Measurements from ENCODE around the gene IGSF23.
"Not testable (repeated sequence)": the region's sequence is repeated elsewhere in the genome, so short reads cannot be mapped to it uniquely, and the experiment has no call there.

IGSF23 gene

DNA sequence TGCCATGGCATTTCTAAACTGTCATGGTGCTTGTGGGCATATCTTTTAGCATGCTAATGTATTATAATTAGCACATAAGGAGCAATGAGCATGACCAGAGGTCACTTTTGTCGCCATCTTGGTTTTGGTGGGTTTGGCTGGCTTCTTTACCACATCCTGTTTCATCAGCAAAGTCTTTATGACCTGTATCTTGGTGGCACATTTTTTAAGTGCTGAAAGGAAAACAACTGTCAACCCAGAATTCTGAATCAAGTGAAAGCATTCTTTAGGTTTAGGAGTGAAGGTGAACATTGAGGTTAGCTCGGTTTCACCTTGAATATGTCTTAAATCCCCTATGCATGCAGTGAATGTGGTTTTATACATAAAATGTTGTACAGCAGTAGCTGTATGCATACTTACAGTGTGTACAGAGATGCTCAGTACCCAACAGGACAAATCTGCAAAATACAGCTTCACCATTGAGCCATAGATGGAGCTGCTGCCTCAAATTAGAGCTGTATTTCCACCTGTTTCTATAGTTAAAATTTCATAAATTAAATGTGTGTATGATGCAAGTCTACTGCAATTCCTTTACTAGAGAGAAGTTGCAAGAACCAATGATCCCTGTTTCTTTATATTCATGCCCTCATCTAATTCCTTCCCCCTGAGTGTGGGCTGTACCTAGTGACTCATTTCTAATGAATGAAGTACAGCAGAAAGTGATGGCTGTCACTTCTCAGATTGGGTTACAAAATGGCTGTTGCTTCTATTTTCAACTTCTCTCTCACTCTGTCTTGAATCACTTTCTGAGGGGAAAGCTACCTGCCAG lies 25.2 kb upstream of the IGSF23 start:
- DNase-seq = no peak

DNA sequence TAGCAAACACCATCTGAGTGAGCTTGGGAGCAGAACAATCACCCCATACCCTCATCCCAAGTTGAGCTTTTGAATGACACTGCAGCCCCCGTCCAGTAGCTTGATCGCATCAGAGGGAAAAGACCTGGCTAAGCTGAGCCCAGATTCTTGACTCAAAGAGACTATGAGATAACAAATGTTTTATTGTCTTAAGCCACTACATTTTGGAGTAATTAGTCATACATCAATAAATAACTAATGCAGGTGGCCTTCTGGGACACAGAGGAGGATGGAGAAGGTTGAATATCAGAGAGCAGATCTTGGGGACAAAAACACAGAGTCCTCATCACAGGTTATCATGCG lies 24.6 kb upstream of the IGSF23 start:
- no peak for DNase-seq

DNA sequence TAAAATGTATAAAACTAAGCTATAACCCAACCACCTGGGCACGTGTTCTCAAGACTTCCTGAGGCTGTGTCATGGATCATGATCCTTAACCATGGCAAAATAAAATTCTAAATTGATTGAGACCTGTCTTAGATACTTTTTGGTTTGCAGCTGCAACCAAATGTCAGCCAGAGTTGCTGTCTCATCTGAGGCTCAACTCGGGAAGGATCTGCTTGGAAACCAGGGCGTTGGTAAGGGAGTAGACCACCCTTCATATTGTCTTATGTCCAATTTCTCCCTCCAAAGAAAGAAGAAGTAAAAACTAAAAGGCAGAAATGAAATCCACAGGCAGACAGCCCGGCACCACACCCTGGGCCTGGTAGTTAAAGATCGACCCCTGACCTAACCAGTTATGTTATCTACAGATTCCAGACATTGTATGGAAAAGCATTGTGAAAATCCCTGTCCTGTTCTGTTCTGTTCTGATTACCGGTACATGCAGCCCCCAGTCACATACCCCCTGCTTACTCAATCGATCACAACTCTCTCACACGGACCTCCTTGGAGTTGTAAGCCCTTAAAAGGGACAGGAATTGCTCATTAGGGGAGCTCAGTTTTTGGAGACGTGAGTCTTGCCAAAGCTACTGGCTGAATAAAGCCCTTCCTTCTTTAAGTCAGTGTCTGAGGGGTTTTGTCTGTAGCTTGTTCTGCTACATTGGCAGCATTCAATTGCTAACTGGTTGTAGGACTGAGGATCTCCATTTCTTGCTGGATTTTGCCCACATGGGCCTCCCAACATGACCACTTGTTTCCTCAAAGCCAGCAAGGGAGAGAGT lies 22.9 kb upstream of the IGSF23 start:
- DNase-seq = no peak

DNA sequence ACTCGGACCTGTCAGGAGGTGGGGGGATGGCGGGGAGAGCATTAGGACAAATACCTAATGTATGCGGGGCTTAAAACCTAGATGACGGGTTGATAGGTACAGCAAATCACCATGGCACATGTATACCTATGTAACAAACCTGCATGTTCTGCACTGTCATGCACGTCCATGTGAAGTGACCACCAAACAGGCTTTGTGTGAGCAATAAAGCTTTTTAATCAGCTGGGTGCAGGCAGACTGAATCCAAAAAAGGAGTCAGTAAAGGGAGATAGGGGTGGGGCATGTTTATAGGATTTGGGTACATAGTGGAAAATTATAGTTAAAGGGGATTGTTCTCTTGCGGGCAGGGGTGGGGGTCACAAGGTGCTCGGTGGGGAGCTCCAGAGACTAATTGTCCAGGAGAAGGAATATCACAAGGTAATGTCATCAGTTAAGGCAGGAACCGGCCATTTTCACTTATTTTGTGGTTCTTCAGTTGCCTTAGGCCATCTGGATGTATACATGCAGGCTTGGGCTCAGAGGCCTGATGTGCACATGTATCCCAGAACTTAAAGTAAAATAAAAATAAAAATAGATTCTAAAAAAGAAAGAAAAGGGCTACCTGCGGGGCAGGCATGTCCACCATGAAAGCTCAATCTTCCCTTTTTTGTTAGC lies 21.9 kb upstream of the IGSF23 start:
- DNase-seq = not testable (repeated sequence)

DNA sequence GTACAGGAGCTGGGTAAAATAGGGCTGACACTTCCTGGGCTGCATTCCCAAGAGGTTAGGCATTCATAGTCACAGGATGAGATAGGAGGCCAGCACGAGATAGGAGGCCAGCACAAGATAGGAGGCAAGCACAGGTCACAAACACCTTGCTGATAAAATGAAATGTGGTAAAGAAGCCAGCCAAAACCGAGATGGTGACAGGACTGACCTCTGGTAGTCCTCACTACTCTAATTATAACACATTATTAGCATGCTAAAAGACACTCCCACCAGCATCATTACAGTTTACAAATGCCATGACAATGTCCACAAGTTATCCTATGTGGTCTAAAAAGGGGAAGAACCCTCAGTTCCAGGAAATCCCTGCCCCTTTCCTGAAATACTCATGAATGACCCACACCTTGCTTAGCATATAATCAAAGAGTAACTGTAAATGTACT lies 20.9 kb upstream of the IGSF23 start:
- no peak for DNase-seq

DNA sequence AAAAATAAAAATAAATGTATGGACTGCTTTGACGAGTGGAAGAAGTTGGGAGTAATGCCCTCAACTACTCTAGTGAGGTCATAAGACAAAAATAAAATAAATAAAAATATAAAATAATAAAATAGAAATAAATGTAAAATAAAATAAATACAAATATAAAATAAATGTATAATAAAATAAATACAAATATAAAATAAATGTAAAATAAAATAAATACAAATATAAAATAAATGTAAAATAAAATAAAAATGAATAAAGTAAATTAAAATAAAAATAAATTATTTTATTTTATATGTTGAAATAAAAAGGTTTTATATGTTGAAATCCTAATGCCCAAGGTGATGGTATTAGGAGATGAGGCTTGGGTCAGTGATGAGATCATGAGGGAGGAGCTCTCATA lies 20.1 kb upstream of the IGSF23 start:
- no peak for DNase-seq

DNA sequence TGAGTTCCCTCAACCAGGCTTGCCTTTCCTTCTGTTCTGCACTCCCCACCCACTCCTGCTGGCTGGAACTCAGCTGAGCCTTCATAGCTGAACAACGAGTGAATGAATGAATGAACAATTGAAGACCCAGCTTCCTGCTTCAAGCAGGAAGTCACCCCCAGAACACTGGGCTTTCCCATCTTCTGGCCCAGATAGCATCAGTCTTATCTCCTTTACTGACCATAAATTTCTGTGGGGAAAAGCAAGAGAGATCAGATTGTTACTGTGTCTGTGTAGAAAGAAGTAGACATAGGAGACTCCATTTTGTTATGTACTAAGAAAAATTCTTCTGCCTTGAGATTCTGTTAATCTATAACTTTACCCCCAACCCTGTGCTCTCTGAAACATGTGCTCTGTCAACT lies 19.5 kb upstream of the IGSF23 start:
- not testable (repeated sequence) for DNase-seq

DNA sequence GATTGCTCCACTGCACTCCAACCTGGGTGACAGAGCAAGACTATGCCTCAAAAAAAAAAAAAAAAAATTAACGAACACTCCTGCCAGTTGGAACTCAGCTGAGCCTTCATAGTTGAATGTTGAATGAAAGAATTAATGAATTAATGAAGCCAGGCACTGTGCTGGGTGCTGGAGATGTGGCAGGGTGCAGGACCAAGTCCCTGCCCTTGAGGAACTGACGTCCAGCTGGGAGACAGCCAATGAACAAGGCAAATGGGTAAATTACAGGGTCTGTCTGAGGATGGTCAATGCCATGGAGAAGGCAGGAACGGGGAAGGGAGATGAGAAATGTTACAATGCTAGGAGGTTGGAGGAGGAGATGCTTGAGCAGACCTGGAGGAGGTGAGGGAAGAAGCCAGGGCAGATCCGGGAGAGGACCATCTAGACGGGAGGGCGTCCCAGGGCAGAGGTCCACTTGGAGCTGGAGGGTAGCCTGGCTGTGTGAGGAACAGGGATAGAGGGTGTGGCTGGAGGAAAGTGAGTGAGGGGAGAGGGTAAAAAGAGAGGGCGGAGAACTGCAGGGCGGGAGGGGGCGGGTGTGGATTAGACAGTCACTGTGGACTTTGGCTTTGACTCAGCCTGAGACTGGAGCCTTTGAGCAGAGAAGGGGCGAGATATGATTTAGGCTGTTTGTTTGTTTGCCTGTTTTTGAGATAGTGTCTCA lies 16.8 kb upstream of the IGSF23 start:
- DNase-seq = no peak

DNA sequence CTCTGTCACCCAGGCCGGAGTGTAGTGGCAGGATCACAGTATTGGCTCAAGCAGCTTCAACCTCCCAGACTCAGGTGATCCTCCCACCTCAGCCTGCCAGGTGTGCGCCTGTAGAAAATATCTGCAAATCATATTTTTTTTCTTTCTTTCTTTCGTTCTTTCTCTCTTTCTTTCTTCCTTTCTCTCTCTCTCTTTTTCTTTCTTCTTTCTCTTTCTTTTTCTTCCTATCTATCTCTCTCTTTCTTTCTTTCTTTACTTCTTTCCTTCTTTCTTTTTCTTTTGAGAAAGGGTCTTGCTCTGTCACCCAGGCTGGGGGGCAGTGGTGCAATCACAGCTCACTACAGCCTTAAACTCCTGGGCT lies 16.3 kb upstream of the IGSF23 start:
- no peak for DNase-seq

DNA sequence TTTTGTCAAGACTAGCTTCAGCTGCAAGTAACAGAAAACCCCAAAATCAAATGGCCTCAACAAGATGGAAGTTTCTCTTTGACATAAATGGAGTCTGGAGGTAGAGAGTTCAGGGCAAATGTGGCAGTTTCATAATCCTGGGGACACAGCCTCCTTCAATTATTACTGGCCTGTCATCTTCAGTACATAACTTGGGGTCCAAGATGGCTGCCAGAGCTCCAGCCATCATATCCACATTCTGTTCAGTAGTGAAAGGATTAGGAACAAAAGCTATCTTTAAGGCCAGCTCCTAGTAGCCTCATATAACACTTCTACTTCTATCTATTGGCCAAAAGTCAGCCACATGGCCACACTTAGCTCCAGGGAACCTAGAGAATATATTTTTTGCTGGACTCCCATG lies 15.0 kb upstream of the IGSF23 start:
- no peak for DNase-seq

DNA sequence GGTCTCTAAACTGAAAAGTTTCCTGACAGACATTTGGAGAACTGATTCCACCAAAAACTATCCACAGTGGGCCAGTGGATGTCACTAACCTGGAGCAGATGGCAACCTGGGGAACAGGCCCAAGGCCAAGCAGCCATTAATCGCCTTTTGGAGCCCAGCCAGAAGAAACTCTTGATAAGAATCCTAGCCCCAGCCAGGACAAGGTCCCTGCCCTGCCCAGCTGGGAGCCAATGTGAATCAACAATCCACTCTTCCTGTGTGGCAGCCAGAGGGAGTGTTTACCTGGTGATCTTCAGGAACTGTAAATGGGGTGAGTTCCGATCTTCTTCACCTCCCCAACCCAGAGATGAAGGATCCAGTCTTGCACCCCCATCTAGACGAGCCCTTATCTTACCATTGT lies 14.5 kb upstream of the IGSF23 start:
- no peak for DNase-seq

DNA sequence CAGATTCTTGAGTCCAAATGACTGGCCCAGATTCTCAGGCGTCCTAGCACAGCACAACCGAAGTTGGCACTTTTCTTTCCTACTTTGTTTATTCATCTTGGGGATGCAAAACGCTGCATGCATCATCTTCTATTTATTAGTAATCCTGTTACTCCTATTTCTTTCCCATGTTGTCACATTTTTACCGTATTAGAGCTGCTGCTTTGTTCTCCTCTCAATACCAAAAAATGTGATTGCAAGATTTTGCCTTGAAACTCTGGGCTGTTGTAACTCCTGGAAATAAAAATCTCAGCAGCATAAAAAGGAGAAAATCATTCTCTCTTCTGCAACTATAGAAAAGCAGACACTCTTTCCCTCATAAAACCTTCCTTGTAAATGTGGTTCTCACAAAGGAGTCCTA lies 12.9 kb upstream of the IGSF23 start:
- no peak for DNase-seq

DNA sequence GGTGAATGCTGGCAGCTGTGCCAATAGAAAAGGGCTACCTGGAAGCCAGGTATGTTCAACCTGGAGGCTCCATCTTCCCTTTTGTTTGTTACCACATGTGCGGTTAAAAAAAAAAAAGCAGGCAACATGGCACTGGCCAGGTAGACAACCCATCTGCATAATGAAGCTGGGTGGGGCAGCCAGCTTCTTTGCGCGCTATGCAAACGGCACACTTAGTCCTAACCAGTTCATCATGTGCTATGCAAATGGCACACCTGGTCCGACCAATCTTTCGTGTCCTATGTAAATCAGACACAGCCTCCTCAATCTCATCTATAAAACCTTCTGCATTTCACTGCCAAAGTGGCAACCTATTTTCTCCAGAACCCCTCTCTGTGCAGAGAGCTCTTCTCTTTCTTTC lies 11.3 kb upstream of the IGSF23 start:
- DNase-seq = no peak

DNA sequence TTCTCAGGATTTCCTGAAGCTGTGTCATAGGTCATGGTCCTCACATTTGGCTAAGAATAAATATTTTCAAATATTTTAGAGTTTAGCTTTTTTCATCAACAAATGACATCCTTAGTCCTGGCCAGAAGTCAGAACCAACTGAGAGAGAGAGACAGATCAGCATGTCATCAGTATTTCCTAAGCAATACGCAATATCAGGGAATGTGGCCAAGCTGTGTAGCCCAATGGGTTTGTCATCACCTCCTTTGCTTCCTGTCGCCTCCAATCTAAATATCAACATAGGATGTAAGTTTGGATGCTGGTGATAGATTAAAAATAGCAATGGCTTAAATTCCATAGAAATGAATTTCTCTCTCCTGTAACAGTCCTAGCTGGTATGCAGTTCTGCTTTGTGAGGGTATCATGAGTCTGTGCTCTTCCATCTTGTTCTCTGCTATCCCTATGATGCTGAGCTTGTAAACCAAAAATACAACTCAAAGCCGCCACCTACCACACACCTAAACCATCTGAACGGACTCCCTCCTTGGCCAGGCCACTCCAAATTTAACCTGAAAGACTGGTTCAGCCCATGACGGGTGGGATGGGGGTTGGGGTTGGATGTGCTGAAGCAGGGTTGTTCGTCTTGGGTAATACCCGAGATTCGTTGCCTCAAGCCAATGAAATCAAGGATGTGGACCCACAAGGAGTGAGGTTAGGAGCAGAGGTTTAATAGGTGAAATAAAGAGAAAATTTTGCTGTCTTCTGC lies 10.0 kb upstream of the IGSF23 start:
- no peak for DNase-seq

DNA sequence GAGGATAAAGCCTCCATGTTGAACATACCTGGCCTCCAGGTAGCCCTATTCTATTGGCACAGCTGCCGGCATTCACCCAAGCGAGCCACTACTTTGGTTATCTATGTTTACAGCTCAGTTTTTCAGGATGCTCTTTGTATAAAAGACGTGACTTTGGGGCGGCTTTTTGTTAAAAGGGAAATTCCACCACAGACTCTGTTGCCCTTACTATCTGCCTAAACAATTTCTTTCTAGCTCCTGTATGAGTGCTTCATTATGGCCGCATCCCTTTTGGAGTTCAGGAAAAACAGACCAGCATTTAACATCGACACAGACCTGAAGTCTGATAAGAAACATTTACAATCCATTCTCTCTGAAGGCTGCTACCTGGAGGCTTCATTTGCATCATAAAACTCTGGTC lies 9.1 kb upstream of the IGSF23 start:
- DNase-seq = no peak

DNA sequence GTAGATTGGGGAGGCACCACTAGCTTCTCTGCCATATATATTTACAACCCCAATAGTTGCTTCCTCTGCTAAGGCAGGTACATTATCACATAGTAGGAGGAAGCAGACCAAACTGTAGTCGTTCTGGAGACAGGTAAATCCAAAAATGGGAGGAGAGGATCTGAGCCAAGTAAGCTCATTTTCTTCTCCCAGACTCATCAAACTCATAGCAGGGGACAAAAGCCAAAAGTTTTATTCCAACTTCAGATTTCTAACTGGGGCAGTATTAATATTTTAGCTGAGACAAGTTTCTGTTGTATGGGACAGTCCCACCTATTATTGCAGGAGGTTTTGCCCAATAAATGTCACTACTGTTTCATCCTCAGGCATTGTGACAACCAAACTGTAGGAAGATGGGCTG lies 7.8 kb upstream of the IGSF23 start:
- DNase-seq = no peak

DNA sequence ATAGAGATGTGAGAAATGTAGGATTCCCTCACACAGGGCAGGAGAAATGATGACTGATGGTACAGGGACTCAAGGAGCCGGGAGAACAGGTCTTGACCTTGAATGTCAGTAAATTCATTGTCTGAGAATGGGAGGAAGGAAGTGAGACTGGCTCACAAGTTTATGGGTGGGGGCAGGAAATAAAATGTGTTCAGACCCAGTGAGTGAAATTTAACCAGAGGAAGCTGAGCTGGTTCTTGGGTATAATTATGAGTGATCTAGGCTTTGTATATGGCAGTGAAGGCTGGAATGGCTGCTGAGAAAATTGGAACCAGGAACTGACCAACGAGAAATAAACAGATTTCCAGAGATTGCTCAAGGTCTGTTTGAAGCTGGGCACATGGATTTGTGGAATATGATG lies 6.3 kb upstream of the IGSF23 start:
- peak; percentile 7 for DNase-seq

DNA sequence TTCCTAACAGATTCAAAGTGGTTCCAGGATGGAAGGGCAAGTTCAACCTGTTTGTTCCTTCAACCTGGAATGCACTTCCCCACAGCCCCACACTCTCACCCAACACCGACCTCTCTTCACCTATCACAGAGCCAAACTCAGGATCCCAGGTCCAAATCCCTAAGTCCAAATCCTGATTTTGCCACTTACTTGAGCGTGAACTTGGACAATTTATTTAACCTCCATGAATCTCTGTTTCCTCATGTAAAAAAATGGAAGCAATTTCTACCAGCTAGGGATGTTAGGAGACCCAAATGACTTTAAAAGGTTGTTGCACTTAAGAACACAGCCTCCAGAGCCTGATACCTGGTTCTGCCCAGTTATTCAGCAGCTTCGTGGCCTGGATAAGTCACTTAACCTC lies 5.4 kb upstream of the IGSF23 start:
- DNase-seq = no peak

DNA sequence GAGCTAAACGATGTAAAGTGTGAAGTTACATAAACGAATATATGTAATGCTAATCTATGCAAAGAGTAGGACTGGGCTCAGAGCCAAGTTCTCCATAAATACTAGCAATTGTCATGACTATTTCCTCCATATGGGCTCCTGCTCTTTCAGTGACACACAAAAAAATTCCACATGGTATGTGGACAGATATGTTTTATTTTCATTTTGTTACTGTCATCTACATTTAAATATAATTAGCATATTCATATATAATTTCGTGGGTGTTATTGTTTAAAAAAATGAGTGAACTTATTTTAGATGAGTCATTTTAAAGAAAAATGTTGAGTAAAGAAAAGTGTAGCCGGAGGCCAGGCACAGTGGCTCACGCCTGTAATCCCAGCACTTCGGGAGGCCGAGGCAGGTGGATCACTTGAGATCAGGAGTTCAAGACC lies 5.0 kb upstream of the IGSF23 start:
- DNase-seq = no peak

DNA sequence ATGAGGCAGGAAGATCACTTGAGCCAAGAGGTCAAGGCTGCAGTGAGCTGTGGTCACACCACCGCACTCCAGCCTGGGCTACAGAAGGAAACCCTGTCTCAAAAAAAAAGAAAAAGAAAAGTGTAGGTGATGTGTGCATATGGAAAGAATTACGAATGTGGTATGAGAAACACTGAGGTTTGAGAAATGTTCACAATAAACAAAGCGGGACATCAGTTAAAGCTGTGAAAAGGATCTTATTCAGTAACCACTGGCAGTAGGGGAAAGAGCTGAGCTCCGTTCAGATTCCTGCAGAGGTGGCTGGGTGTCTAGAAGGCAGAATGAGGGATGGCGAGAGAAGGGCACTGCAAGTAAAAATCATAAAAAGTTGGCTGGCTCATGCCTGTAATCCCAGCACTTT lies 4.1 kb upstream of the IGSF23 start:
- DNase-seq = no peak

DNA sequence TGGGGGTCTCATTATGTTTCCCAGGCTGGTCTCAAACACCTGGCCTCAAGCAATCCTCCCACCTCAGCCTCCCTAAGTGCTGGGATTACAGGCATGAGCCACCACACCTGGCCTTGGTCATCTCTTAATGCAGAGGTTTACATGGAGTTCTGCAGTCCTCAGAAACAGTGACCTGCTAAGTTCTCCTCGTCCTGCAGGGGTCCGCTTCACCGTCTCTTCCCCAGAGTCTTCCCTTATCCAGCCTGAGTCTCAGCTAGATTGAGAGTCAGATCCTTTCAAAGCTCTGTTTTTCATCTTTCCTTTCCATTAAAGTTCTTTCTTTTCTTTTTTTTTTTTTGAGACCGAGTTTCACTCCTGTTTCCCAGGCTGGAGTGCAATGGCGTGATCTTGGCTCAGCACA lies 2.9 kb upstream of the IGSF23 start:
- DNase-seq = not testable (repeated sequence)

DNA sequence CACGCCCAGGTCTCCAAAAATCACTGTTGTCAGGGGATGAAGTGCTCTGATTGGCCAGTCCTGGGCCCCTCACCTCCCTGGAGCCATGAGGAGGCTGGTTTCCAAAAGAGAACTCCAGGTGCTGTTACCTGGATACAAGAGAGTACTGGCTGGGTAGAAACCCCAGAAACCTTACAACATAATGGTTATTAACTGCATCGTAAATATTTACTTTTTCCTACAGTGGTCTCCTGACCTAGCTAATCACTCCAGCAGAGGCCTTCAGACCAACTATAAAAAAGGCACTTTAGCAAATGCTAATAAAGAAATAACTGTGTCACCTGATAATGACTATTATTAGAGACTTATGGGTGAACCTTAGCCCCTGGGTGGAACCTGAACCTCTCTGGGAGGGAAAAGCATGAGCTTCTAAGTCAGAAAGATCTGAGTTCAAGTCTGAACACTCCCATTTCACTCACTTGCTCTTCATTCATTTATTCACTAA lies 1.5 kb upstream of the IGSF23 start:
- DNase-seq = no peak

All from CD4-positive, alpha-beta T cell treated with Interleukin-10 for 1 hour (primary cell).